Mesenchymal stem cell (in vitro differentiated cells and primary cell): ENCODE measurements around the gene SNRNP25.

Source experiments
- DNase-seq: peaks from one replicate; pipeline ENCODE4 v3.0.0-alpha.2; 2013
- H2AFZ ChIP-seq: one replicate; pipeline ENCODE4 v1.6.1; 2013; ENCODE audit warnings: low read depth, mild to moderate bottlenecking, control low read depth, inconsistent platforms, low read length, moderate library complexity
- H2AK5ac ChIP-seq: 2 replicates; pipeline ENCODE4 v1.6.1; 2013; ENCODE audit warnings: low read length, moderate library complexity, mild to moderate bottlenecking, inconsistent platforms; ENCODE audit not compliant: severe bottlenecking
- H2BK120ac ChIP-seq: one replicate; pipeline ENCODE4 v1.6.1; 2013; ENCODE audit warnings: low read depth, mild to moderate bottlenecking, inconsistent platforms, low read length, moderate library complexity
- H2BK12ac ChIP-seq, 2 experiments: one replicate each; pipeline ENCODE4 v1.6.1; 2013; ENCODE audit warnings: inconsistent platforms in 2 of 2, low read length in 2 of 2, mild to moderate bottlenecking in 2 of 2, moderate library complexity in 2 of 2, control low read depth in 1 of 2
- H2BK15ac ChIP-seq: one replicate; pipeline ENCODE4 v1.6.1; 2013; ENCODE audit warnings: mild to moderate bottlenecking, low read depth, inconsistent platforms; ENCODE audit not compliant: poor library complexity, severe bottlenecking
- H2BK5ac ChIP-seq: 2 replicates; pipeline ENCODE4 v1.6.1; 2013; ENCODE audit warnings: low read depth, mild to moderate bottlenecking, low read length, control low read depth, inconsistent platforms; ENCODE audit not compliant: poor library complexity, severe bottlenecking
- H3K14ac ChIP-seq, 2 experiments: one replicate each; pipeline ENCODE4 v1.6.1; 2013; ENCODE audit warnings: inconsistent platforms in 2 of 2, low read length in 2 of 2, control low read depth in 1 of 2, mild to moderate bottlenecking in 1 of 2, moderate library complexity in 1 of 2
- H3K18ac ChIP-seq, 2 experiments: one replicate each; pipeline ENCODE4 v1.6.1; 2013; ENCODE audit warnings: inconsistent platforms in 2 of 2, low read length in 2 of 2, control low read depth in 1 of 2, low read depth in 1 of 2, mild to moderate bottlenecking in 1 of 2
- H3K23ac ChIP-seq, 2 experiments: one replicate each; pipeline ENCODE4 v1.6.1; 2013; ENCODE audit warnings: inconsistent platforms in 2 of 2, low read length in 2 of 2, mild to moderate bottlenecking in 2 of 2, moderate library complexity in 2 of 2, control low read depth in 1 of 2
- H3K27ac ChIP-seq: 2 replicates; pipeline ENCODE4 v1.5.1; 2013; ENCODE audit warnings: mild to moderate bottlenecking, moderate library complexity, low read length, control low read depth, inconsistent platforms; ENCODE audit not compliant: poor library complexity, severe bottlenecking
- H3K27me3 ChIP-seq, 2 experiments: 2 replicates each; pipeline versions ENCODE4 v1.6.1 to v1.7.0; 2013; ENCODE audit warnings: low read length in 2 of 2, mild to moderate bottlenecking in 2 of 2, moderate library complexity in 2 of 2, control low read depth in 1 of 2, inconsistent platforms in 1 of 2; ENCODE audit not compliant: control insufficient read depth in 1 of 2, insufficient read depth in 1 of 2
- H3K36me3 ChIP-seq, 2 experiments: 2 replicates each; pipeline versions ENCODE4 v1.6.1 to v1.7.0; 2013; ENCODE audit warnings: low read length in 2 of 2, control low read depth in 1 of 2, inconsistent platforms in 1 of 2, low read depth in 1 of 2, mild to moderate bottlenecking in 1 of 2; ENCODE audit not compliant: insufficient read depth in 2 of 2, control insufficient read depth in 1 of 2
- H3K4ac ChIP-seq, 2 experiments: one replicate each; pipeline ENCODE4 v1.6.1; 2013; ENCODE audit warnings: inconsistent platforms in 2 of 2, low read length in 2 of 2, mild to moderate bottlenecking in 2 of 2, moderate library complexity in 2 of 2, control low read depth in 1 of 2, low read depth in 1 of 2
- H3K4me1 ChIP-seq: 2 replicates; pipeline ENCODE4 v1.6.1; 2013; ENCODE audit warnings: low read depth, low read length, control low read depth; ENCODE audit not compliant: control insufficient read depth, insufficient read depth
- H3K4me2 ChIP-seq: 2 replicates; pipeline ENCODE4 v1.6.1; 2013; ENCODE audit warnings: low read length, mild to moderate bottlenecking, inconsistent platforms; ENCODE audit not compliant: poor library complexity, severe bottlenecking
- H3K4me3 ChIP-seq, 2 experiments: 2 replicates each; pipeline versions ENCODE4 v1.5.1 to v1.7.0; 2013; ENCODE audit warnings: low read length in 2 of 2, mild to moderate bottlenecking in 2 of 2, control low read depth in 1 of 2, low read depth in 1 of 2; ENCODE audit not compliant: insufficient read depth in 1 of 2
- H3K79me1 ChIP-seq: replicated peaks from 2 replicates; pipeline ENCODE4 v1.6.1; 2013; ENCODE audit warnings: mild to moderate bottlenecking, control low read depth, low read length, inconsistent platforms; ENCODE audit not compliant: poor library complexity, severe bottlenecking
- H3K9ac ChIP-seq: 2 replicates; pipeline ENCODE4 v1.7.0; 2013; ENCODE audit warnings: mild to moderate bottlenecking, low read length, moderate library complexity
- H3K9me3 ChIP-seq: 2 replicates; pipeline ENCODE4 v1.7.0; 2013; ENCODE audit warnings: mild to moderate bottlenecking, low read length; ENCODE audit not compliant: control insufficient read depth
- H4K8ac ChIP-seq: one replicate; pipeline ENCODE4 v1.6.1; 2013; ENCODE audit warnings: inconsistent platforms, mild to moderate bottlenecking, low read length, moderate library complexity
- H4K91ac ChIP-seq: one replicate; pipeline ENCODE4 v1.6.1; 2013; ENCODE audit warnings: mild to moderate bottlenecking, low read length, inconsistent platforms
- WGBS: methylation state at CpG from one replicate; pipeline ENCODE4 v1.1.7; 2013; ENCODE audit warnings: mixed read lengths; 5-methylcytosine and 5-hydroxymethylcytosine counted together

SNRNP25 gene

GRCh38 chr16:79151-80054 lies 25.8 kb downstream of the SNRNP25 start:
- H3K18ac ChIP-seq = peak overlapping the region; percentile 83 to 97
- peak overlapping the region; percentile 69 for H3K27ac ChIP-seq
- H3K79me1 ChIP-seq = peaks cover 10% of the 10 kb centered on the region
- H2BK15ac ChIP-seq = peak overlapping the region; percentile 8
- H2AK5ac ChIP-seq = peak overlapping the region; percentile 45
- peak overlapping the region; percentile 42 for H2BK120ac ChIP-seq
- peak overlapping the region in 1 of 2 experiments; percentile 88 for H3K4me3 ChIP-seq
- WGBS = 68% methylated on average over 32 of the region's 32 CpGs
- H3K36me3 ChIP-seq = peaks cover 36 to 37% of the 10 kb centered on the region in 2 experiments
- peak; percentile 86 for DNase-seq
- no peak overlapping the region for H2AFZ ChIP-seq
- H3K14ac ChIP-seq = peak overlapping the region in 1 of 2 experiments; percentile 97
- H3K23ac ChIP-seq = peak overlapping the region in 1 of 2 experiments; percentile 26
- H3K9ac ChIP-seq = peak overlapping the region; percentile 92
- H2BK12ac ChIP-seq = peak overlapping the region in 1 of 2 experiments; percentile 69
- no peaks in the 10 kb centered on the region for H3K9me3 ChIP-seq
- no peak overlapping the region for H2BK5ac ChIP-seq
- peaks cover 75% of the 10 kb centered on the region for H3K4me1 ChIP-seq
- H4K91ac ChIP-seq = peak overlapping the region; percentile 94
- H4K8ac ChIP-seq = peak overlapping the region; percentile 80
- peak overlapping the region in 1 of 2 experiments; percentile 85 for H3K4ac ChIP-seq
- peak overlapping the region; percentile 96 for H3K4me2 ChIP-seq
- H3K27me3 ChIP-seq = no peaks in the 10 kb centered on the region

DNA sequence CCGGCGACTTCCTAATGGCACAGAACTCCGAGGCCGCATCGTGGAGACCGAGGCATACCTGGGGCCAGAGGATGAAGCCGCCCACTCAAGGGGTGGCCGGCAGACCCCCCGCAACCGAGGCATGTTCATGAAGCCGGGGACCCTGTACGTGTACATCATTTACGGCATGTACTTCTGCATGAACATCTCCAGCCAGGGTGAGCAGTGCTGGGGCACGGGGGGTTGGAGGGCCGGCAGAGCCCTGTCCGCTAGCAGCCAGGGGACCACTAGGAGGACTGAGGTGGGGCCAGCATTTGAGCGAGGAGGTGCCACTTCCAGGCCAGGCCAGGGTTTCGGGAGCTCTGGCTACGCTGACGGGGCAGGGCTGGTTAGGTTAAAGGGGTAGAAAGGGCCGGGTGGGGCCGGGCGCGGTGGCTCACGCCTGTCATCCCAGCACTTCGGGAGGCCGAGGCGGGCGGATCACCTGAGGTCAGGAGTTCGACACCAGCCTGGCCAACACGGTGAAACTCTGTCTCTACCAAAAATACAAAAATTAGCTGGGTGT lies 29.5 kb downstream of the SNRNP25 start:
- Histone ChIP-seq H4K91ac (peak overlapping the region; percentile 29), H4K8ac (no peak overlapping the region), H3K23ac (no peak overlapping the region), H2BK12ac (peak overlapping the region in 1 of 2 experiments; percentile 29), H2AFZ (no peak overlapping the region), H3K27ac (peak overlapping the region; percentile 45), H3K18ac (no peak overlapping the region), H3K4me2 (no peak overlapping the region), H2AK5ac (peak overlapping the region; percentile 65), H2BK15ac (no peak overlapping the region), H3K4me3 (no peak overlapping the region), H3K9me3 (no peaks in the 10 kb centered on the region), H3K14ac (no peak overlapping the region), H3K27me3 (no peaks in the 10 kb centered on the region), H3K4me1 (peaks cover 66% of the 10 kb centered on the region), H3K79me1 (peaks cover 17% of the 10 kb centered on the region), H3K36me3 (peaks cover 66 to 70% of the 10 kb centered on the region in 2 experiments), H3K9ac (peak overlapping the region; percentile 29), H3K4ac (no peak overlapping the region), H2BK120ac (no peak overlapping the region), H2BK5ac (no peak overlapping the region)
- DNase-seq = no peak
- WGBS = 99% methylated on average over 22 of the region's 31 CpGs

DNA sequence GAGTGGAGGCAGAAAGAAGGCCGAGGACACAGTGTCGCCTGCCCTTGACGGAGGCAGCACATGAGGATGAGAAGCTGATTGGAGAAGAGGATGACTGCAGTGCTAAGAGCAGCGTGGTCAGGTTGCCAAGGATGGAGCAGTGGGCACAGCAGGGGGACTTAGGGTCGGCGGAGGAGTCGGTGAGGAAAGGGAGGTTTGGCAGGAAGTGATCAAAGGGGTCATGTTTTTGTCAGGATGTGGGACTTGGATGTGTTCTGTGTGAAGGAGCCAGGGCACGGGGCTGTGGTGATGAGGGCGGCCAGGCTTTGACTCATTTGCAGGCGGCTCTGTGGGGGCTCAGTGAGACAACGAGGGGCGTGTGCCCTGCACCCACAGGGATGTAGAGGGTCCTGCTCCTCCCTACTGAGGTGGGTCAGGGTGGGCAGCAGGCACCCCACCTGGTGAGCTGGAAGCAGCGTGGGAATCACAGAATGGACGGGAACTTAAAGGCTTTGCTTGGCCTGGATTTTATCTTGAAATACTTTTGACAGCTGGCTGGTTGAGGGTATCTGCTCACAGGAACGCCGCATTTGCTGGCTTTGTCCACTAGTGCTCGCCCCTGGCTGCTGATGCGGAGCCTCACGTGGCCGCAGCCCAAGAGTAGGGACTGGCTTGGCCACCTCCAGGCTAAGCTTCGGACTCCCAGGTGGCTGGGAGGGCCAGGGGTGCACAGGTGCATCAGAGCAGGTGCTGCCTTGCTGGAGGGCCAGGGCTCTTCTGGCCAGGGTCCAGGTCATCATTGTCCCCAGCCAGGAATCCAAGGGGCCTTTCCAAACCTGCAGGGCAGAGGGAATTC lies 30.4 kb downstream of the SNRNP25 start:
- no peak overlapping the region for H3K4me3 ChIP-seq
- peak overlapping the region; percentile 46 for H2AK5ac ChIP-seq
- no peak overlapping the region for H3K14ac ChIP-seq
- DNase-seq = peak; percentile 48
- H3K9ac ChIP-seq = peak overlapping the region; percentile 72
- no peaks in the 10 kb centered on the region for H3K9me3 ChIP-seq
- H3K27ac ChIP-seq = peak overlapping the region; percentile 90
- H2BK15ac ChIP-seq = no peak overlapping the region
- peak overlapping the region; percentile 61 for H4K8ac ChIP-seq
- H3K27me3 ChIP-seq = no peaks in the 10 kb centered on the region
- peaks cover 72 to 78% of the 10 kb centered on the region in 2 experiments for H3K36me3 ChIP-seq
- H3K18ac ChIP-seq = peak overlapping the region; percentile 60 to 63
- peak overlapping the region in 1 of 2 experiments; percentile 64 for H3K4ac ChIP-seq
- WGBS = 65% methylated on average over 21 of the region's 21 CpGs
- peak overlapping the region; percentile 22 for H2BK120ac ChIP-seq
- peak overlapping the region in 1 of 2 experiments; percentile 19 for H3K23ac ChIP-seq
- H3K4me1 ChIP-seq = peaks cover 61% of the 10 kb centered on the region
- peak overlapping the region in 1 of 2 experiments; percentile 70 for H2BK12ac ChIP-seq
- H3K79me1 ChIP-seq = peaks cover 24% of the 10 kb centered on the region
- H2BK5ac ChIP-seq = no peak overlapping the region
- H3K4me2 ChIP-seq = no peak overlapping the region
- H4K91ac ChIP-seq = peak overlapping the region; percentile 5
- H2AFZ ChIP-seq = no peak overlapping the region
